ENCODE results near the gene FAS.

Gene FAS

DNA sequence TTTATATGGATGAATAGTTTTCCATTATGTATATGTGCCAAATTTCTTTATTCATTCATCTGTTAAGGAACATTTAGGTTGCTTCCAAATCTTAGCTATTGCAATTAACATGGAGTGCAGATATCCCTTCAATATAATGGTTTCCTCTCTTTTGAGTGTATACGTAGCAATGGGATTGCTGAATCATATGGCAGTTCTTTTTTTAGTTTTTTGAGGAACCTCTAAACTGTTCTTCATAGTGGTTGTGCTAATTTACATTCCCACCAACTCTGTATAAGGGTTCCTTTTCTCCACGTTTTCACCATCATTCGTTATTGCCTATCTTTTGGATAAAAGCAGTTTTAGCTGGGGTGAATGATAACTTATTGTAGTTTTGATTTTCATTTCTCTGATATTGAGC, 46.5 kb downstream of the FAS start:
- no peak for DNase-seq (ENCODE audit: low read depth)

- DNase-seq (ENCODE audit: low read depth): no peak
Measured at GRCh38 chr10:89042562-89042961, 52.0 kb downstream of the FAS start.

GRCh38 chr10:89043052-89043451, 52.5 kb downstream of the FAS start:
- DNase-seq (ENCODE audit: low read depth): no peak

GRCh38 chr10:89047397-89047796, 56.8 kb downstream of the FAS start:
- no peak for DNase-seq (ENCODE audit: low read depth)

GRCh38 chr10:89051593-89051992, 61.0 kb downstream of the FAS start:
- DNase-seq (ENCODE audit: low read depth): no peak

- DNase-seq (ENCODE audit: low read depth): no peak
Measured at GRCh38 chr10:89053555-89053954, 63.0 kb downstream of the FAS start.

GRCh38 chr10:89055159-89055558, 64.6 kb downstream of the FAS start:
- no peak for DNase-seq (ENCODE audit: low read depth)

- no peak for DNase-seq (ENCODE audit: low read depth)
Measured at GRCh38 chr10:89062861-89063260, 72.3 kb downstream of the FAS start.

- DNase-seq (ENCODE audit: low read depth): no peak
Measured at GRCh38 chr10:89063465-89063864, 72.9 kb downstream of the FAS start.

GRCh38 chr10:89064748-89065147, 74.2 kb downstream of the FAS start:
- no peak for DNase-seq (ENCODE audit: low read depth)
